ENCODE measurements around the gene KCNK2.

The KCNK2 gene

GRCh38 chr1:215095524-215095923, 13.0 kb downstream of the KCNK2 start:
- no peak for DNase-seq (ENCODE audit: low read depth)
- no peak overlapping the region for H3K4me3 ChIP-seq (ENCODE audit: low read length)
- TF ChIP-seq CTCF (conservative IDR thresholded peaks at IDR 0.05; ENCODE audit: low read length): no peak

GRCh38 chr1:215101511-215101910, 19.0 kb downstream of the KCNK2 start:
- no peak for DNase-seq (ENCODE audit: low read depth)
- H3K4me3 ChIP-seq (ENCODE audit: low read length): no peak overlapping the region
- TF ChIP-seq CTCF (conservative IDR thresholded peaks at IDR 0.05; ENCODE audit: low read length): no peak

GRCh38 chr1:215104283-215104682, 21.7 kb downstream of the KCNK2 start:
- DNase-seq (ENCODE audit: low read depth): no peak
- H3K4me3 ChIP-seq (ENCODE audit: low read length): no peak overlapping the region
- TF ChIP-seq CTCF (conservative IDR thresholded peaks at IDR 0.05; ENCODE audit: low read length): no peak

- TF ChIP-seq CTCF (conservative IDR thresholded peaks at IDR 0.05; ENCODE audit: low read length): no peak
- no peak overlapping the region for H3K4me3 ChIP-seq (ENCODE audit: low read length)
- DNase-seq (ENCODE audit: low read depth): no peak
Observed at GRCh38 chr1:215106067-215106466, 23.5 kb downstream of the KCNK2 start.

GRCh38 chr1:215109171-215109570, 26.6 kb downstream of the KCNK2 start:
- no peak for TF ChIP-seq CTCF (conservative IDR thresholded peaks at IDR 0.05; ENCODE audit: low read length)
- no peak overlapping the region for H3K4me3 ChIP-seq (ENCODE audit: low read length)
- DNase-seq (ENCODE audit: low read depth): no peak

GRCh38 chr1:215111916-215112315, 29.4 kb downstream of the KCNK2 start:
- TF ChIP-seq CTCF (conservative IDR thresholded peaks at IDR 0.05; ENCODE audit: low read length): no peak
- no peak overlapping the region for H3K4me3 ChIP-seq (ENCODE audit: low read length)
- DNase-seq (ENCODE audit: low read depth): no peak

GRCh38 chr1:215113776-215114153, 31.2 kb downstream of the KCNK2 start:
- H3K4me3 ChIP-seq (ENCODE audit: low read length): no peak overlapping the region
- DNase-seq (ENCODE audit: low read depth): no peak
- TF ChIP-seq CTCF (conservative IDR thresholded peaks at IDR 0.05; ENCODE audit: low read length): no peak
